ENCODE measurements around the gene ECM2.

GRCh38 chr9:92550765-92551164, 15.0 kb upstream of the ECM2 start:
- no peak for TF ChIP-seq CTCF (IDR thresholded peaks at IDR 0.05; ENCODE audit: control extremely low read depth in 1 of 3, insufficient read depth in 1 of 3, low read depth in 1 of 3, low read length in 3 of 3)
- no peak for TF ChIP-seq SIN3A (conservative IDR thresholded peaks at IDR 0.05 in 1 of 2, IDR thresholded peaks at IDR 0.05 in 1 of 2; ENCODE audit: low read depth in 1 of 2, low read length in 2 of 2)
- TF ChIP-seq POLR2A (IDR thresholded peaks at IDR 0.05; ENCODE audit: control extremely low read depth in 1 of 2, low read depth in 2 of 2, low read length in 2 of 2): no peak
